K562 (cell line): ENCODE data around the gene RAB5B.

ENCODE experiments used
- POLR2AphosphoS5 ChIP-seq: IDR thresholded peaks from 2 replicates; pipeline ENCODE4 v1.6.1; 2011; ENCODE audit warnings: mild to moderate bottlenecking, low read depth, low read length, moderate library complexity; ENCODE audit not compliant: control insufficient read depth, insufficient read depth
- TF ChIP-seq, protein P1 (sequence below): sonication (generic); formaldehyde crosslinking; IDR thresholded peaks from 2 replicates; pipeline ENCODE4 v1.8.1; 2023; ENCODE audit warnings: mild to moderate bottlenecking, missing genetic modification reagents

DNA sequence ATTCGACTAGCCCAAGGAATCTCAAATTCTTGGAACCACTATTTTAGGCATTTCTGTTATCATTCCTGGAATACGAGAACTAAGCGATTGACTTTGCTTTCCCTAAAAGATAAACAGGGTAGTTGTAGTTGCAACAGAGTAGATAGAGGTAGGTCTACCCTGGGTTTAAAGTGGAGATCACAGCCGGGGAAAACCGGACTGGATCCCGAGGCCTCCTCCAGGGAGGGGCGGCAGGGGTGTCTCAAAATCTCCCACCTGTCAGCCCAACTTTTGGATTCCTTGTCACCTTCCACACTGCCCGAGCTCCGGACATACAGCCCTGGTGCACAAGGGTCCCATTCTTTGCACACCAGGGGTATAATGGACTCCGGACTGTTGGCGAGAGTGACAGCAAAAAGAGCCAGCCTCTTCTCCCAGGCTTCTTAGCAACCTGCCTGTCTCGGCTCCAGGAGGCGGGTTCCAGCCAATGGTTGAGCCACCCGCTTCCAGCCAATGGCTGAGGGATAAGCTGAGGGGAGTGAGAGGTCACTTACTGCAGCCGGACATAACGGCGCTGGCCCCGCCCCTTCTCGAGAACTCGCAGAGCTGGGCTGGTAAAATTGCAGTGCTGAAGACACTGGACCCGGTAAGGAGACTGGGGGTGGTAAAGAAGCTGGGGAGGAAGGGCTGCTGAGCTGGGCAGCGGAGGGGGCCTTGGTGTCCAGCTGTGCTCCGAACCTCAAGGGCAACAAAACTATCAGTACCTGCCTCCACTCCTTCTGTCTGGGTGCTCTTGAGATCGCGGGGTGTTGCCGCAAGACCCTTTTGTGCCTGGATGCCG lies 23.0 kb downstream of the RAB5B start, which contains the start of gene SUOX:
- TF ChIP-seq, protein P1, sequence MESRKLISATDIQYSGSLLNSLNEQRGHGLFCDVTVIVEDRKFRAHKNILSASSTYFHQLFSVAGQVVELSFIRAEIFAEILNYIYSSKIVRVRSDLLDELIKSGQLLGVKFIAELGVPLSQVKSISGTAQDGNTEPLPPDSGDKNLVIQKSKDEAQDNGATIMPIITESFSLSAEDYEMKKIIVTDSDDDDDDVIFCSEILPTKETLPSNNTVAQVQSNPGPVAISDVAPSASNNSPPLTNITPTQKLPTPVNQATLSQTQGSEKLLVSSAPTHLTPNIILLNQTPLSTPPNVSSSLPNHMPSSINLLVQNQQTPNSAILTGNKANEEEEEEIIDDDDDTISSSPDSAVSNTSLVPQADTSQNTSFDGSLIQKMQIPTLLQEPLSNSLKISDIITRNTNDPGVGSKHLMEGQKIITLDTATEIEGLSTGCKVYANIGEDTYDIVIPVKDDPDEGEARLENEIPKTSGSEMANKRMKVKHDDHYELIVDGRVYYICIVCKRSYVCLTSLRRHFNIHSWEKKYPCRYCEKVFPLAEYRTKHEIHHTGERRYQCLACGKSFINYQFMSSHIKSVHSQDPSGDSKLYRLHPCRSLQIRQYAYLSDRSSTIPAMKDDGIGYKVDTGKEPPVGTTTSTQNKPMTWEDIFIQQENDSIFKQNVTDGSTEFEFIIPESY (CRISPR knock-in tag) = no peak
- peak; percentile 65 for TF ChIP-seq POLR2AphosphoS5
